ENCODE data around the gene SUPT3H. TPM values are rescaled to one million over a fixed set of nuclear protein-coding genes. Genes with fewer than 3 reads are reported as not detected.

The SUPT3H gene
- total RNA-seq, 1 donor from 2014 or later: 6.7 TPM

DNA sequence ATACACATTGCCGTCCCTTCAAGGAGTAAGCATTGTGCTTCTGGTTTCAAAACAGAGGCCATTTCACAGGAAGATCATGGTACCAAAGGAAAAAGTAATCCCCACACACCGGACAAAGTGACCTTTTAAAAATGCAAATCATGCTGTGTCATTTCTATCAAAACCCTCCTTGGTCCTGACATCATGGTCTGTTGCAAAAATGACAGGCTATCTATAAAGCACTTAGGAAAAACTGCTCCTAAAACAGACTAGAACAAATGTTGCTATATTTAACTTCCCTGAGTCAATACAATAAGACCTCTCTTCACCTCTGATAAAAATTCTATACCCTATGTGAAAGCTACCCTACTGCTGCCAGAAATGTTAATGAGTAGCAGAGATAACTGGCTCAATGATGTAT lies 403.2 kb downstream of the SUPT3H start:
- no peak overlapping the region for H3K27ac ChIP-seq
- no peaks in the 10 kb centered on the region for H3K4me1 ChIP-seq
- TF ChIP-seq, protein P1, sequence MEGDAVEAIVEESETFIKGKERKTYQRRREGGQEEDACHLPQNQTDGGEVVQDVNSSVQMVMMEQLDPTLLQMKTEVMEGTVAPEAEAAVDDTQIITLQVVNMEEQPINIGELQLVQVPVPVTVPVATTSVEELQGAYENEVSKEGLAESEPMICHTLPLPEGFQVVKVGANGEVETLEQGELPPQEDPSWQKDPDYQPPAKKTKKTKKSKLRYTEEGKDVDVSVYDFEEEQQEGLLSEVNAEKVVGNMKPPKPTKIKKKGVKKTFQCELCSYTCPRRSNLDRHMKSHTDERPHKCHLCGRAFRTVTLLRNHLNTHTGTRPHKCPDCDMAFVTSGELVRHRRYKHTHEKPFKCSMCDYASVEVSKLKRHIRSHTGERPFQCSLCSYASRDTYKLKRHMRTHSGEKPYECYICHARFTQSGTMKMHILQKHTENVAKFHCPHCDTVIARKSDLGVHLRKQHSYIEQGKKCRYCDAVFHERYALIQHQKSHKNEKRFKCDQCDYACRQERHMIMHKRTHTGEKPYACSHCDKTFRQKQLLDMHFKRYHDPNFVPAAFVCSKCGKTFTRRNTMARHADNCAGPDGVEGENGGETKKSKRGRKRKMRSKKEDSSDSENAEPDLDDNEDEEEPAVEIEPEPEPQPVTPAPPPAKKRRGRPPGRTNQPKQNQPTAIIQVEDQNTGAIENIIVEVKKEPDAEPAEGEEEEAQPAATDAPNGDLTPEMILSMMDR (IDR thresholded peaks at IDR 0.05): no peak
- DNase-seq: no peak
- ATAC-seq: no peak
- H3K36me3 ChIP-seq: no peaks in the 10 kb centered on the region
- no peaks in the 10 kb centered on the region for H3K27me3 ChIP-seq (ENCODE audit: low read depth)
- intact Hi-C loops (cut with DNase I): no loop called here
- H3K9me3 ChIP-seq: no peaks in the 10 kb centered on the region
- H3K4me3 ChIP-seq: no peak overlapping the region

- Histone ChIP-seq H3K27me3 (ENCODE audit: low read depth) (no peaks in the 10 kb centered on the region), H3K36me3 (no peaks in the 10 kb centered on the region), H3K4me3 (no peak overlapping the region), H3K27ac (no peak overlapping the region), H3K9me3 (no peaks in the 10 kb centered on the region), H3K4me1 (no peaks in the 10 kb centered on the region)
- intact Hi-C loops (cut with DNase I): no loop called here
- no peak for DNase-seq
- no peak for ATAC-seq
- TF ChIP-seq, protein P1 (IDR thresholded peaks at IDR 0.05): no peak
Measured at GRCh38 chr6:44972709-44973108, 405.0 kb downstream of the SUPT3H start.

- no peaks in the 10 kb centered on the region for H3K36me3 ChIP-seq
- ATAC-seq (no peak), DNase-seq (no peak)
- intact Hi-C loops (cut with DNase I): no loop called here
- no peak overlapping the region for H3K27ac ChIP-seq
- H3K4me1 ChIP-seq: no peaks in the 10 kb centered on the region
- H3K27me3 ChIP-seq (ENCODE audit: low read depth): no peaks in the 10 kb centered on the region
- no peak overlapping the region for H3K4me3 ChIP-seq
- no peaks in the 10 kb centered on the region for H3K9me3 ChIP-seq
- TF ChIP-seq, protein P1 (IDR thresholded peaks at IDR 0.05): no peak
Measured at GRCh38 chr6:44969446-44970185, 408.1 kb downstream of the SUPT3H start.

- TF ChIP-seq, protein P1 (IDR thresholded peaks at IDR 0.05): no peak
- intact Hi-C loops (cut with DNase I): no loop called here
- ATAC-seq: no peak
- Histone ChIP-seq H3K27ac (no peak overlapping the region), H3K4me1 (no peaks in the 10 kb centered on the region), H3K9me3 (no peaks in the 10 kb centered on the region), H3K36me3 (no peaks in the 10 kb centered on the region), H3K27me3 (ENCODE audit: low read depth) (no peaks in the 10 kb centered on the region), H3K4me3 (no peak overlapping the region)
- no peak for DNase-seq
Measured at GRCh38 chr6:44967481-44967880, 410.3 kb downstream of the SUPT3H start.

DNA sequence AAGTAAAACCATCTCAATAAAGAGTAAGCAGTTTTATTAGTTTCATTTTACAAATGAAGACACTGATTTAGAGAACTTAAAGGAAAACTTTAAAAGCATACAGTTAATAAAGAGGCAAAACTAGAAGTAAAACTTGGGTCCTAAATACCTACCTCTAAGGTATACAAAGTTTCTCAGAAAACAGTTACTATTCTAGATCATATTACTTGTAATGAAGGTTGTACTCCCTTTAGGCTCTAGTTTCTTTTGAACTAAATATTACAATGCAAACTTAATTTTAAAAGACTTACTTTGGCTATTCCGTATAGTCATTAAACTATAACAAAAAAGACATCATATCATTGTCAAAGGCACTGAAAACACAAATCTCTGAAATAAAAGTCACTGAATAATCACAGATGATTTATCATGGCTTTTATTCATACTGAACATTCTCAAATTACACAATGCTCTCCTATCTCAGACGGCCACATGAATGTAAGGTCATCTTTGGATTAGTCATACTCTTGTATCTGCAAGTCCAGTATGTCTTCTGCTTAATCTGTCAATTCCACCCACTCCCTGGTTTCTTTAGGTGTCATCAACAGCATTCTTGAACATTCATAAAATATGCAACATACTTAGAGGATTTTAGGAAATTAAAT lies 411.2 kb downstream of the SUPT3H start:
- DNase-seq (no peak), ATAC-seq (peak in 1 of 2 donors; percentile 37)
- H3K4me1 ChIP-seq: no peaks in the 10 kb centered on the region
- no peaks in the 10 kb centered on the region for H3K9me3 ChIP-seq
- no peak overlapping the region for H3K4me3 ChIP-seq
- H3K36me3 ChIP-seq: no peaks in the 10 kb centered on the region
- intact Hi-C loops (cut with DNase I): no loop called here
- no peak overlapping the region for H3K27ac ChIP-seq
- TF ChIP-seq, protein P1 (IDR thresholded peaks at IDR 0.05): no peak
- H3K27me3 ChIP-seq (ENCODE audit: low read depth): no peaks in the 10 kb centered on the region
